K562 (cell line): ENCODE measurements around the gene MPIG6B. TPM values are rescaled to one million over a fixed set of nuclear protein-coding genes. Genes with fewer than 3 reads are reported as not detected.

ENCODE experiments used
- ATF7 ChIP-seq: fragments of 450-650 bp; IDR thresholded peaks from 2 replicates; pipeline ENCODE4 v1.7.1; 2014; ENCODE audit warnings: mild to moderate bottlenecking, moderate library complexity
- FOXK1 ChIP-seq: sonication (generic); formaldehyde crosslinking; IDR thresholded peaks from 2 replicates; pipeline ENCODE4 v1.8.0; 2022; ENCODE audit warnings: missing genetic modification reagents, mild to moderate bottlenecking, borderline replicate concordance
- POLR3G ChIP-seq: IDR thresholded peaks from 2 replicates; pipeline ENCODE4 v1.6.1; 2011; ENCODE audit not compliant: insufficient read length, insufficient replicate concordance; ENCODE audit errors: extremely low read depth
- RAD21 ChIP-seq, 2 experiments: fragments of 250-450 bp in 1 of 2; fragments of 450-650 bp in 1 of 2; sonication (Bioruptor Pico) in 1 of 2; formaldehyde crosslinking in 1 of 2; IDR thresholded peaks in 1 of 2; conservative IDR thresholded peaks in 1 of 2; 2 replicates each; pipeline versions ENCODE4 v1.4.0 to v1.8.0; 2020 to 2022; ENCODE audit warnings: mild to moderate bottlenecking in 2 of 2, moderate library complexity in 1 of 2
- RCOR1 ChIP-seq, 2 experiments: IDR thresholded peaks; 2 replicates each; pipeline ENCODE4 v1.6.1; 2012; ENCODE audit warnings: low read depth in 2 of 2, low read length in 2 of 2, borderline replicate concordance in 1 of 2, improper control_type of control experiment in 1 of 2
- RREB1 ChIP-seq: fragments of 250-450 bp; sonication (Bioruptor Pico); IDR thresholded peaks from 2 replicates; pipeline ENCODE4 v1.4.0; 2020
- SMARCA4 ChIP-seq: fragments of 450-650 bp; IDR thresholded peaks from 2 replicates; pipeline ENCODE4 v1.6.1; 2016
- ZC3H4 ChIP-seq: sonication (generic); formaldehyde crosslinking; IDR thresholded peaks from 2 replicates; pipeline ENCODE4 v1.9.0; 2021; ENCODE audit warnings: missing genetic modification reagents, borderline replicate concordance
- ZNF174 ChIP-seq: fragments of 250-450 bp; sonication (Bioruptor Pico); IDR thresholded peaks from 2 replicates; pipeline ENCODE4 v1.4.0; 2020; ENCODE audit warnings: mild to moderate bottlenecking
- polyA plus RNA-seq, 8 experiments: library from polyadenylated mRNA; depleted of rRNA in 4 of 8; stranded (reverse) in 5 of 8; unstranded in 3 of 8; fragments of >200 nt; fragmentation: Nextera tagmentation in 2 of 8; fragmentation: Illumina TruSeq in 1 of 8; extraction: Ambion mirVana in 2 of 8; extraction: Trizol in 1 of 8; gene quantifications; 2 replicates each; pipeline versions ENCODE4 v1.2.1 to v1.2.3, GENCODE V29; 2011 to 2014; ENCODE audit warnings: inconsistent platforms in 1 of 8, missing spikeins in 1 of 8
- total RNA-seq, 7 experiments: library from RNA; depleted of rRNA in 6 of 7; stranded (reverse); fragments of >200 nt in 6 of 7; fragmentation: Illumina TruSeq in 2 of 7; extraction: Trizol in 2 of 7; gene quantifications; 2 replicates each; pipeline versions ENCODE4 v1.2.1 to v1.2.3, GENCODE V29; 2011 to 2021; ENCODE audit warnings: low replicate concordance in 1 of 7
- TF ChIP-seq, protein P1 (sequence below): fragments of 450-650 bp; IDR thresholded peaks from one replicate; pipeline ENCODE4 v1.6.1; 2018; ENCODE audit warnings: mild to moderate bottlenecking, moderate library complexity; ENCODE audit not compliant: partially characterized antibody
- TF ChIP-seq, protein P2 (sequence below): fragments of 250-450 bp; sonication (Bioruptor Pico); IDR thresholded peaks from 2 replicates; pipeline ENCODE4 v1.8.0; 2022; ENCODE audit warnings: inconsistent platforms, mild to moderate bottlenecking, moderate library complexity, borderline replicate concordance
- TF ChIP-seq, protein P3 (sequence below): fragments of 250-450 bp; sonication (Bioruptor Pico); IDR thresholded peaks from 2 replicates; pipeline ENCODE4 v1.6.1; 2021; ENCODE audit warnings: mild to moderate bottlenecking

The MPIG6B gene
- total and polyA plus RNA-seq, 9 of the 15 experiments (the other 6 are each of a cell fraction or from before 2014, with no cell fraction given) = 0.11 to 1.2 (median 0.28) TPM; not detected in 1

GRCh38 chr6:31690231-31691077 lies 32.7 kb upstream of the MPIG6B start (continued):
- TF ChIP-seq ATF7 (peak; percentile 89), FOXK1 (CRISPR knock-in tag) (peak; percentile 56; the same call in 1 of the 2 replicates), RREB1 (peak; percentile 11; the same call in 1 of the 2 replicates), RCOR1 (IDR thresholded peaks at IDR 0.05; ENCODE audit: borderline replicate concordance in 1 of 2, low read depth in 2 of 2, low read length in 2 of 2) (peak; percentile 30 to 96), ZC3H4 (CRISPR knock-in tag) (peak; percentile 33; the same call in 1 of the 2 replicates), RAD21 (CRISPR knock-in tag; conservative IDR thresholded peaks at IDR 0.05 in 1 of 2, IDR thresholded peaks at IDR 0.05 in 1 of 2) (peak; percentile 34 to 44), ZNF174 (no peak), POLR3G (no peak), SMARCA4 (peak; percentile 100)
- TF ChIP-seq, protein P1, sequence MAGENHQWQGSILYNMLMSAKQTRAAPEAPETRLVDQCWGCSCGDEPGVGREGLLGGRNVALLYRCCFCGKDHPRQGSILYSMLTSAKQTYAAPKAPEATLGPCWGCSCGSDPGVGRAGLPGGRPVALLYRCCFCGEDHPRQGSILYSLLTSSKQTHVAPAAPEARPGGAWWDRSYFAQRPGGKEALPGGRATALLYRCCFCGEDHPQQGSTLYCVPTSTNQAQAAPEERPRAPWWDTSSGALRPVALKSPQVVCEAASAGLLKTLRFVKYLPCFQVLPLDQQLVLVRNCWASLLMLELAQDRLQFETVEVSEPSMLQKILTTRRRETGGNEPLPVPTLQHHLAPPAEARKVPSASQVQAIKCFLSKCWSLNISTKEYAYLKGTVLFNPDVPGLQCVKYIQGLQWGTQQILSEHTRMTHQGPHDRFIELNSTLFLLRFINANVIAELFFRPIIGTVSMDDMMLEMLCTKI = no peak
- TF ChIP-seq, protein P2, sequence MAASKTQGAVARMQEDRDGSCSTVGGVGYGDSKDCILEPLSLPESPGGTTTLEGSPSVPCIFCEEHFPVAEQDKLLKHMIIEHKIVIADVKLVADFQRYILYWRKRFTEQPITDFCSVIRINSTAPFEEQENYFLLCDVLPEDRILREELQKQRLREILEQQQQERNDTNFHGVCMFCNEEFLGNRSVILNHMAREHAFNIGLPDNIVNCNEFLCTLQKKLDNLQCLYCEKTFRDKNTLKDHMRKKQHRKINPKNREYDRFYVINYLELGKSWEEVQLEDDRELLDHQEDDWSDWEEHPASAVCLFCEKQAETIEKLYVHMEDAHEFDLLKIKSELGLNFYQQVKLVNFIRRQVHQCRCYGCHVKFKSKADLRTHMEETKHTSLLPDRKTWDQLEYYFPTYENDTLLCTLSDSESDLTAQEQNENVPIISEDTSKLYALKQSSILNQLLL = no peak
- TF ChIP-seq, protein P3, sequence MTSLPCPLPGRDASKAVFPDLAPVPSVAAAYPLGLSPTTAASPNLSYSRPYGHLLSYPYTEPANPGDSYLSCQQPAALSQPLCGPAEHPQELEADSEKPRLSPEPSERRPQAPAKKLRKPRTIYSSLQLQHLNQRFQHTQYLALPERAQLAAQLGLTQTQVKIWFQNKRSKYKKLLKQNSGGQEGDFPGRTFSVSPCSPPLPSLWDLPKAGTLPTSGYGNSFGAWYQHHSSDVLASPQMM (CRISPR knock-in tag) = no peak
